ENCODE results near the gene STEAP4. TPM values are rescaled to one million over a fixed set of nuclear protein-coding genes. Genes with fewer than 3 reads are reported as not detected.
"Not testable (repeated sequence)": the region's sequence is repeated elsewhere in the genome, so short reads cannot be mapped to it uniquely, and the experiment has no call there.

STEAP4 gene
- total and polyA plus RNA-seq, 2 experiments from 2014 or later, result 0.06 TPM; not detected in 1

GRCh38 chr7:88276605-88277153 is 30.0 kb downstream of the STEAP4 start:
- Histone ChIP-seq H3K4me3 (no peak overlapping the region), H3K4me1 (ENCODE audit: insufficient read depth) (peaks cover 6% of the 10 kb centered on the region), H3K79me2 (replicated peaks; ENCODE audit: insufficient read depth) (no peaks in the 10 kb centered on the region), H4K20me1 (replicated peaks; ENCODE audit: insufficient read depth) (no peaks in the 10 kb centered on the region), H3K9me2 (ENCODE audit: insufficient read depth) (no peaks in the 10 kb centered on the region), H3K4me2 (no peak overlapping the region), H3K27me3 (ENCODE audit: insufficient read depth) (no peaks in the 10 kb centered on the region), H2AFZ (no peak overlapping the region), H3K36me3 (ENCODE audit: insufficient read depth) (no peaks in the 10 kb centered on the region), H3K27ac (ENCODE audit: low read depth) (no peak overlapping the region), H3F3A (replicated peaks; ENCODE audit: low read depth) (no peaks in the 10 kb centered on the region)
- TF ChIP-seq CREB1 (CRISPR knock-in tag; IDR thresholded peaks at IDR 0.05; ENCODE audit: low read depth), result no peak
- TF ChIP-seq JUNB (IDR thresholded peaks at IDR 0.05; ENCODE audit: unreplicated experiment), result no peak
- TF ChIP-seq ZNF114 (CRISPR knock-in tag; IDR thresholded peaks at IDR 0.05), result no peak
- no peak for TF ChIP-seq POLR2AphosphoS5 (IDR thresholded peaks at IDR 0.05; ENCODE audit: low read depth)
- no peak for TF ChIP-seq EZH2phosphoT487 (IDR thresholded peaks at IDR 0.05; ENCODE audit: unreplicated experiment)
- no peak for TF ChIP-seq EZH2 (IDR thresholded peaks at IDR 0.05; ENCODE audit: low read depth, unreplicated experiment)
- TF ChIP-seq STAT1 (IDR thresholded peaks at IDR 0.05; ENCODE audit: unreplicated experiment), result no peak
- H3K4me1 Mint-ChIP-seq, result peaks cover 24% of the 10 kb centered on the region; the same call in 2 of the 3 replicates
- H3K27ac Mint-ChIP-seq, result no peak overlapping the region
- no peaks in the 10 kb centered on the region for H3K27me3 Mint-ChIP-seq (ENCODE audit: insufficient read depth, low read depth, poor library complexity)
- H3K36me3 Mint-ChIP-seq (ENCODE audit: low read depth), result no peaks in the 10 kb centered on the region
- DNase-seq (ENCODE audit: low spot score) (no peak), ATAC-seq (no peak)
- H3K9me3 Mint-ChIP-seq, result no peaks in the 10 kb centered on the region
- H3K4me3 Mint-ChIP-seq, result no peak overlapping the region

- not testable (repeated sequence) for ATAC-seq; H4K20me1 ChIP-seq (replicated peaks; ENCODE audit: insufficient read depth); H3K4me3 ChIP-seq; H3K4me2 ChIP-seq; H3K4me3 Mint-ChIP-seq; H3K9me3 Mint-ChIP-seq; H3K9me2 ChIP-seq (ENCODE audit: insufficient read depth); H3K27ac Mint-ChIP-seq; H2AFZ ChIP-seq; H3K36me3 ChIP-seq (ENCODE audit: insufficient read depth); H3K79me2 ChIP-seq (replicated peaks; ENCODE audit: insufficient read depth); H3K27me3 ChIP-seq (ENCODE audit: insufficient read depth); H3F3A ChIP-seq (replicated peaks; ENCODE audit: low read depth); H3K27me3 Mint-ChIP-seq (ENCODE audit: insufficient read depth, low read depth, poor library complexity); H3K27ac ChIP-seq (ENCODE audit: low read depth); DNase-seq (ENCODE audit: low spot score); H3K36me3 Mint-ChIP-seq (ENCODE audit: low read depth); H3K4me1 ChIP-seq (ENCODE audit: insufficient read depth)
- H3K4me1 Mint-ChIP-seq, result peaks cover 23% of the 10 kb centered on the region; the same call in 2 of the 3 replicates
Observed at GRCh38 chr7:88274856-88275255, 31.8 kb downstream of the STEAP4 start.

- no peak overlapping the region for H3K27ac Mint-ChIP-seq
Observed at GRCh38 chr7:88269586-88269985, 37.1 kb downstream of the STEAP4 start.

More at GRCh38 chr7:88269586-88269985, 37.1 kb downstream of the STEAP4 start:
- TF ChIP-seq POLR2AphosphoS5 (IDR thresholded peaks at IDR 0.05; ENCODE audit: low read depth) (no peak), JUNB (IDR thresholded peaks at IDR 0.05; ENCODE audit: unreplicated experiment) (no peak), EZH2phosphoT487 (IDR thresholded peaks at IDR 0.05; ENCODE audit: unreplicated experiment) (no peak), STAT1 (IDR thresholded peaks at IDR 0.05; ENCODE audit: unreplicated experiment) (no peak), ZNF331 (CRISPR knock-in tag; IDR thresholded peaks at IDR 0.05; ENCODE audit: low read depth) (no peak), CTCF (conservative IDR thresholded peaks at IDR 0.05; ENCODE audit: low read depth in 2 of 2) (no peak), ZNF114 (CRISPR knock-in tag; IDR thresholded peaks at IDR 0.05) (no peak)
- peaks cover 13% of the 10 kb centered on the region for H3K36me3 Mint-ChIP-seq (ENCODE audit: low read depth)
- Histone ChIP-seq H2AFZ (no peak overlapping the region), H4K20me1 (replicated peaks; ENCODE audit: insufficient read depth) (no peaks in the 10 kb centered on the region), H3K4me2 (no peak overlapping the region), H3K4me3 (no peak overlapping the region), H3K9me2 (ENCODE audit: insufficient read depth) (no peaks in the 10 kb centered on the region), H3K79me2 (replicated peaks; ENCODE audit: insufficient read depth) (no peaks in the 10 kb centered on the region), H3K4me1 (ENCODE audit: insufficient read depth) (no peaks in the 10 kb centered on the region; the same call in 1 of the 2 replicates), H3K27me3 (ENCODE audit: insufficient read depth) (no peaks in the 10 kb centered on the region), H3F3A (replicated peaks; ENCODE audit: low read depth) (no peaks in the 10 kb centered on the region), H3K36me3 (ENCODE audit: insufficient read depth) (no peaks in the 10 kb centered on the region), H3K27ac (ENCODE audit: low read depth) (no peak overlapping the region)
- H3K4me1 Mint-ChIP-seq, result peaks cover 9% of the 10 kb centered on the region
- no peak for DNase-seq (ENCODE audit: low spot score)
- H3K4me3 Mint-ChIP-seq, result no peak overlapping the region
- H3K27me3 Mint-ChIP-seq (ENCODE audit: insufficient read depth, low read depth, poor library complexity), result peaks cover 2% of the 10 kb centered on the region
- peaks cover 24% of the 10 kb centered on the region for H3K9me3 Mint-ChIP-seq
- no peak for ATAC-seq

All from GM23338 (cell line).